GM12873 (cell line): Measurements from ENCODE around the gene HINT2.

Experiments
- CTCF ChIP-seq: IDR thresholded peaks from 2 replicates; pipeline ENCODE4 v1.5.1; 2012; ENCODE audit warnings: low read depth, mild to moderate bottlenecking, moderate library complexity, low read length, control low read depth; ENCODE audit not compliant: insufficient read depth; ENCODE audit errors: missing control alignments

Gene HINT2

GRCh38 chr9:35814841-35815543 is at the start of gene HINT2:
HINT2 (minus strand) TSS chr9:35815042; CDS start chr9:35814979, 63 bp downstream.
- no peak for TF ChIP-seq CTCF

GRCh38 chr9:35863583-35863982 is 48.7 kb upstream of the HINT2 start:
- no peak for TF ChIP-seq CTCF

GRCh38 chr9:35862328-35862727 is 47.5 kb upstream of the HINT2 start:
- no peak for TF ChIP-seq CTCF

- TF ChIP-seq CTCF: no peak
Measured at GRCh38 chr9:35861161-35861897, 46.5 kb upstream of the HINT2 start.

GRCh38 chr9:35859990-35860339 is 45.1 kb upstream of the HINT2 start:
- no peak for TF ChIP-seq CTCF

GRCh38 chr9:35859310-35859989 is 44.6 kb upstream of the HINT2 start:
- TF ChIP-seq CTCF: peak; percentile 20

- no peak for TF ChIP-seq CTCF
Measured at GRCh38 chr9:35858458-35858857, 43.6 kb upstream of the HINT2 start.
